Adrenal gland (tissue), 5 donors: ENCODE results near the gene TSPEAR.

ENCODE experiments used
- CTCF ChIP-seq, 6 experiments: fragments of 450-650 bp in 4 of 6; fragments of 200-600 bp in 2 of 6; sonication (generic) in 1 of 6; IDR thresholded peaks; 1 replicate in 5 of 6; 2 replicates in 1 of 6; pipeline versions ENCODE4 v1.5.1 to v1.8.0; 2016 to 2021; ENCODE audit warnings: antibody characterized with exemption in 6 of 6, mild to moderate bottlenecking in 2 of 6, moderate library complexity in 1 of 6
- POLR2A ChIP-seq, 2 donors: fragments of 450-650 bp; IDR thresholded peaks; one replicate each; pipeline ENCODE4 v1.6.1; 2017; ENCODE audit warnings: antibody characterized with exemption in 2 of 2, mild to moderate bottlenecking in 2 of 2, moderate library complexity in 1 of 2
- donor health status: DM: no; HTN: no; CAD: no.

- TF ChIP-seq CTCF (IDR thresholded peaks at IDR 0.05) (no peak), POLR2A (IDR thresholded peaks at IDR 0.05) (no peak)
Measured at GRCh38 chr21:44489962-44490361, 221.4 kb downstream of the TSPEAR start.
